ENCODE measurements around the gene CENPH. TPM values are rescaled to one million over a fixed set of nuclear protein-coding genes. Genes with fewer than 3 reads are reported as not detected.
"Not testable (repeated sequence)": the region's sequence is repeated elsewhere in the genome, so short reads cannot be mapped to it uniquely, and the experiment has no call there.

Gene CENPH, protein sequence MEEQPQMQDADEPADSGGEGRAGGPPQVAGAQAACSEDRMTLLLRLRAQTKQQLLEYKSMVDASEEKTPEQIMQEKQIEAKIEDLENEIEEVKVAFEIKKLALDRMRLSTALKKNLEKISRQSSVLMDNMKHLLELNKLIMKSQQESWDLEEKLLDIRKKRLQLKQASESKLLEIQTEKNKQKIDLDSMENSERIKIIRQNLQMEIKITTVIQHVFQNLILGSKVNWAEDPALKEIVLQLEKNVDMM
- 6.9 and 10.8 TPM in 2 replicates for total RNA-seq
- 3.7 and 3.8 TPM in 2 replicates for polyA plus RNA-seq

DNA sequence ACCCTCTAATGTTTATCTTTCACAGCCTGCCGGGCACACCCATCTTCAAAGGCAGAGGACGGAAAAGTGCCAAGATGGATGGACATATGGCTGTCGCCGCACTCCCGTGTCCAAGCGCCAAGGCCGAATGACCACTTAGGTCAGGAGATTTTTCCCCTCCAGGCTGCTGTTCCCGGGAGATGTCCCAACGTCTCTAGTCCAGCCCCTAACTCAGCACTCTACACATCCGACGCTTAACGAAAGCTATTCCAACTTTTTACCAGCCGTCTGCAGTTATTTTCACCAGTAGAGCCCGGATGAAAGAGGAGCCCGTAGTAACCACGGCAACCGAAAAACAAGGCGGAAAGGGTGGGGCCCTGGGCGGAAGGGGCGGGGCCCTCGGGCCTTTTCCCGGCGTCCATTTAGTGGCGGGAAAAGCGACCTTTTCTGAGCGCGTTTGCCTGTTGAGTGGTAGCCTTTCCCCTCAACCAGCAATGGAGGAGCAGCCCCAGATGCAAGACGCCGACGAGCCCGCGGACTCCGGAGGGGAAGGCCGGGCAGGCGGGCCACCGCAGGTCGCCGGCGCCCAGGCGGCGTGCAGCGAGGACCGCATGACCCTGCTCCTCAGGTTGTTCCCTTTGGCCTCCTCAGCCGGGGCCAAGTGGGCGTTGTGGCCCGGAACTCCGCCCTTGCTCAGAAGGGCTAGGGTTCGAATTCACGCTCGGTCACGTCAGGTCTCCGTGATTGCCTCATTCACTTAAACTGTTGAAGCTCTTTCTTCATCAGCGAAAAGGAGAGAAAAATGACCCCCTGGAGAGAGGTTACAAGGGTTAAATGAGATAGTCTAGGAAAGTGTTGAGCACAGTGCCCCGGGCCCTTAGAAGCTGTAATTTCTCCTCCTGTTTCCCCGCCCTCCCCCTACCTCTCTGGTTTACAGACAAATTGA lies at the start of gene CENPH:
Gene CENPH, plus strand, starts transcription at position 422 of the 925 bp plus-strand sequence. Its CDS starts 52 bp downstream, at position 474.
- Histone ChIP-seq H4K20me1 (ENCODE audit: insufficient read depth, poor library complexity, severe bottlenecking) (no peaks in the 10 kb centered on the region), H3K4me2 (peak within 1 kb of the TSS; percentile 90), H3K27ac (peak within 1 kb of the TSS; percentile 82), H3K36me3 (replicated peaks; ENCODE audit: insufficient read depth, low read depth) (no peaks in the 10 kb centered on the region), H3K9me2 (replicated peaks; ENCODE audit: insufficient read depth) (no peaks in the 10 kb centered on the region), H3K9me3 (ENCODE audit: low read depth) (no peaks in the 10 kb centered on the region), H3K79me2 (peaks cover 8% of the 10 kb centered on the region), H2AFZ (peak within 1 kb of the TSS; percentile 67), H3K4me3 (peak within 1 kb of the TSS; percentile 41), H3K4me1 (ENCODE audit: insufficient read depth) (peaks cover 4% of the 10 kb centered on the region), H3K27me3 (no peaks in the 10 kb centered on the region)
- WGBS (ENCODE audit: low lambda C conversion rate, missing lambda C conversion rate) = 1% methylated on average over 53 of the region's 55 CpGs
- TF ChIP-seq EZH2phosphoT487 (IDR thresholded peaks at IDR 0.05; ENCODE audit: low read depth, severe bottlenecking, unreplicated experiment) = no peak
- TF ChIP-seq, protein P1, sequence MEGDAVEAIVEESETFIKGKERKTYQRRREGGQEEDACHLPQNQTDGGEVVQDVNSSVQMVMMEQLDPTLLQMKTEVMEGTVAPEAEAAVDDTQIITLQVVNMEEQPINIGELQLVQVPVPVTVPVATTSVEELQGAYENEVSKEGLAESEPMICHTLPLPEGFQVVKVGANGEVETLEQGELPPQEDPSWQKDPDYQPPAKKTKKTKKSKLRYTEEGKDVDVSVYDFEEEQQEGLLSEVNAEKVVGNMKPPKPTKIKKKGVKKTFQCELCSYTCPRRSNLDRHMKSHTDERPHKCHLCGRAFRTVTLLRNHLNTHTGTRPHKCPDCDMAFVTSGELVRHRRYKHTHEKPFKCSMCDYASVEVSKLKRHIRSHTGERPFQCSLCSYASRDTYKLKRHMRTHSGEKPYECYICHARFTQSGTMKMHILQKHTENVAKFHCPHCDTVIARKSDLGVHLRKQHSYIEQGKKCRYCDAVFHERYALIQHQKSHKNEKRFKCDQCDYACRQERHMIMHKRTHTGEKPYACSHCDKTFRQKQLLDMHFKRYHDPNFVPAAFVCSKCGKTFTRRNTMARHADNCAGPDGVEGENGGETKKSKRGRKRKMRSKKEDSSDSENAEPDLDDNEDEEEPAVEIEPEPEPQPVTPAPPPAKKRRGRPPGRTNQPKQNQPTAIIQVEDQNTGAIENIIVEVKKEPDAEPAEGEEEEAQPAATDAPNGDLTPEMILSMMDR (IDR thresholded peaks at IDR 0.05; ENCODE audit: poor library complexity) = no peak
- no peak for TF ChIP-seq EZH2 (IDR thresholded peaks at IDR 0.05; ENCODE audit: borderline replicate concordance)
- peak; percentile 96 for DNase-seq (ENCODE audit: low spot score)

DNA sequence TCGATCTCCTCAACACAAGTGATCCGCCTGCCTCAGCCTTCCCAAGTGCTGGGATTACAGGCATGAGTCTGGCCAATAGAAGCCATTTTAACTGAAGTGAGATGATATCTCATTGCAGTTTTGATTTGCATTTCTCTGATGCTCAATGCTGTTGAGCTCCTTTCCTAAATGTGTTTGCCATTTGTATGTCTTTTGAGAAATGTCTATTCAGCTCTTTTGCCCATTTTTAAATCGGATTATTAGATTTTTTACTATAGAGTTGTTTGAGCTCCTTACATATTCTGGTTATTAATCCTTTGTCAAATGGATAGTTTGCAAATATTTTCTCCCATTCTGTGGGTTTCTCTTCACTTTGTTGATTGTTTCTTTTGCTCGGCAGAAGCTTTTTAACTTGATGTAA lies 49.1 kb upstream of the CENPH start:
- not testable (repeated sequence) for H3K9me3 ChIP-seq (ENCODE audit: low read depth); H3K4me3 ChIP-seq; H4K20me1 ChIP-seq (ENCODE audit: insufficient read depth, poor library complexity, severe bottlenecking); H3K36me3 ChIP-seq (replicated peaks; ENCODE audit: insufficient read depth, low read depth); H3K27me3 ChIP-seq; H2AFZ ChIP-seq; H3K9me2 ChIP-seq (replicated peaks; ENCODE audit: insufficient read depth); H3K4me1 ChIP-seq (ENCODE audit: insufficient read depth); H3K4me2 ChIP-seq; H3K79me2 ChIP-seq; H3K27ac ChIP-seq; DNase-seq (ENCODE audit: low spot score)
- WGBS (ENCODE audit: low lambda C conversion rate, missing lambda C conversion rate) = 94% methylated on average over 4 of the region's 4 CpGs

DNA sequence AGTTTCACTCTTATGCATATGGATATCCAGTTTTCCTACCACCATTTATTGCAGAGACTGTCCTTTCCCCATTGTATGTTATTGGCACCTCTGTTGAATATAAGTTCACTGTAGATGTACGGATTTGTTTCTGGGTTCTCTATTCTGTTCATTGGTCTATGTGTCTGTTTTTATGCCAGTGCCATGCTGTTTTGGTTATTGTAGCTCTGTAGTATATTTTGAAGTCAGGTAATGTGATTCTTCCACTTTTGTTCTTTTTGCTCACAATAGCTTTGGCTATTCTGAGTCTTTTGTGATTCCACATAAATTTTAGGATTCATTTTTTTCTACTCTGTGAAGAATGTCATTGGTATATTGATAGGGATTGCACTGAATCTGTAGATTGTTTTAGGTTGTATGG lies 48.6 kb upstream of the CENPH start:
- Histone ChIP-seq H3K79me2 (no peaks in the 10 kb centered on the region), H3K36me3 (replicated peaks; ENCODE audit: insufficient read depth, low read depth) (no peaks in the 10 kb centered on the region), H3K4me3 (no peak overlapping the region), H4K20me1 (ENCODE audit: insufficient read depth, poor library complexity, severe bottlenecking) (no peaks in the 10 kb centered on the region), H3K4me1 (ENCODE audit: insufficient read depth) (no peaks in the 10 kb centered on the region), H3K9me3 (ENCODE audit: low read depth) (no peaks in the 10 kb centered on the region), H3K9me2 (replicated peaks; ENCODE audit: insufficient read depth) (no peaks in the 10 kb centered on the region), H3K27me3 (no peaks in the 10 kb centered on the region), H3K27ac (no peak overlapping the region), H2AFZ (no peak overlapping the region), H3K4me2 (no peak overlapping the region)
- no peak for DNase-seq (ENCODE audit: low spot score)
- no peak for TF ChIP-seq EZH2 (IDR thresholded peaks at IDR 0.05; ENCODE audit: borderline replicate concordance)
- TF ChIP-seq, protein P1 (IDR thresholded peaks at IDR 0.05; ENCODE audit: poor library complexity) = no peak
- no peak for TF ChIP-seq EZH2phosphoT487 (IDR thresholded peaks at IDR 0.05; ENCODE audit: low read depth, severe bottlenecking, unreplicated experiment)
- 86% methylated on average over 1 of the region's 1 CpG for WGBS (ENCODE audit: low lambda C conversion rate, missing lambda C conversion rate)

DNA sequence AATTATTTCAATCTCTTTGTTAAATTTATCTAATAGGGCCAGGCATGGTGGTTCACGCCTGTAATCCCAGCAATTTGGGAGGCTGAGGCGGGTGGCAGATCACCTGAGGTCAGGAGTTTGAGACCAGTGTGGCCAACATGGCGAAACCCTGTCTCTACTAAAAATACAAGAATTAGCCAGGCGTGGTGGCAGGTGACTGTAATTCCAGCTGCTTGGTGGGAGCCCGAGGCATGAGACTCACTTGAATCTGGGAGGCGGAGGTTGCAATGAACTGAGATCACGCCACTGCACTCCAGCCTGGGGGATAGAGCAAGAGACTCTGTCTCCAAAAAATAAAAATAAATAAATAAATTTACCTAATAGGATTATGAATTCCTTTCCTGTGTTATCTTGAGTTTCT lies 40.8 kb upstream of the CENPH start:
- H2AFZ ChIP-seq; H3K79me2 ChIP-seq; H3K4me1 ChIP-seq (ENCODE audit: insufficient read depth); H4K20me1 ChIP-seq (ENCODE audit: insufficient read depth, poor library complexity, severe bottlenecking); H3K27me3 ChIP-seq; H3K27ac ChIP-seq; H3K4me3 ChIP-seq; H3K4me2 ChIP-seq; H3K9me2 ChIP-seq (replicated peaks; ENCODE audit: insufficient read depth); H3K9me3 ChIP-seq (ENCODE audit: low read depth); H3K36me3 ChIP-seq (replicated peaks; ENCODE audit: insufficient read depth, low read depth); DNase-seq (ENCODE audit: low spot score): not testable (repeated sequence)
- 93% methylated on average over 7 of the region's 7 CpGs for WGBS (ENCODE audit: low lambda C conversion rate, missing lambda C conversion rate)

Measured in hepatocyte (in vitro differentiated cells).